WTC11 (cell line): ENCODE measurements around the gene CPD.

Source experiments
- ESRRA ChIP-seq: sonication (generic); formaldehyde crosslinking; IDR thresholded peaks from 2 replicates; pipeline ENCODE4 v1.8.1; 2022; ENCODE audit warnings: mild to moderate bottlenecking, missing genetic modification reagents, borderline replicate concordance
- JUN ChIP-seq: sonication (generic); formaldehyde crosslinking; IDR thresholded peaks from 2 replicates; pipeline ENCODE4 v1.8.0; 2023; ENCODE audit warnings: mild to moderate bottlenecking, missing genetic modification reagents
- MYBL2 ChIP-seq: sonication (generic); formaldehyde crosslinking; IDR thresholded peaks from 2 replicates; pipeline ENCODE4 v1.8.1; 2023; ENCODE audit warnings: mild to moderate bottlenecking, moderate library complexity, missing genetic modification reagents
- ZNF317 ChIP-seq: sonication (generic); formaldehyde crosslinking; IDR thresholded peaks from 2 replicates; pipeline ENCODE4 v1.8.1; 2023; ENCODE audit warnings: low read depth, mild to moderate bottlenecking, moderate library complexity, missing genetic modification reagents, borderline replicate concordance
- TF ChIP-seq, protein P1 (sequence below): sonication (generic); formaldehyde crosslinking; IDR thresholded peaks from 2 replicates; pipeline ENCODE4 v1.8.0; 2023; ENCODE audit warnings: missing genetic modification reagents
- TF ChIP-seq, protein P2 (sequence below): sonication (generic); formaldehyde crosslinking; IDR thresholded peaks from 2 replicates; pipeline ENCODE4 v1.8.0; 2022; ENCODE audit warnings: mild to moderate bottlenecking, missing genetic modification reagents
- TF ChIP-seq, protein P3 (sequence below): sonication (generic); formaldehyde crosslinking; IDR thresholded peaks from 2 replicates; pipeline ENCODE4 v1.8.0; 2022; ENCODE audit warnings: mild to moderate bottlenecking, missing genetic modification reagents
- TF ChIP-seq, protein P4 (sequence below): fragments of 200-600 bp; IDR thresholded peaks from 2 replicates; pipeline ENCODE4 v1.8.0; 2022; ENCODE audit warnings: antibody characterized with exemption
- TF ChIP-seq, protein P5 (sequence below): sonication (generic); formaldehyde crosslinking; IDR thresholded peaks from 2 replicates; pipeline ENCODE4 v1.8.0; 2022; ENCODE audit warnings: mild to moderate bottlenecking, missing genetic modification reagents
- TF ChIP-seq, protein P6 (sequence below): sonication (generic); formaldehyde crosslinking; IDR thresholded peaks from 2 replicates; pipeline ENCODE4 v1.8.1; 2023; ENCODE audit warnings: mild to moderate bottlenecking, missing genetic modification reagents, moderate library complexity
- TF ChIP-seq, protein P7 (sequence below): sonication (generic); formaldehyde crosslinking; IDR thresholded peaks from 2 replicates; pipeline ENCODE4 v1.8.1; 2022; ENCODE audit warnings: low read depth, missing genetic modification reagents, borderline replicate concordance
- TF ChIP-seq, protein P8 (sequence below): sonication (generic); formaldehyde crosslinking; IDR thresholded peaks from 2 replicates; pipeline ENCODE4 v1.8.1; 2022; ENCODE audit warnings: mild to moderate bottlenecking, moderate library complexity, missing genetic modification reagents
- TF ChIP-seq, protein P9 (sequence below): sonication (generic); formaldehyde crosslinking; IDR thresholded peaks from 2 replicates; pipeline ENCODE4 v1.8.1; 2023; ENCODE audit warnings: mild to moderate bottlenecking, missing genetic modification reagents, borderline replicate concordance
- TF ChIP-seq, protein P10 (sequence below): sonication (generic); formaldehyde crosslinking; conservative IDR thresholded peaks from 2 replicates; pipeline ENCODE4 v1.8.1; 2023; ENCODE audit warnings: mild to moderate bottlenecking, low read depth, missing genetic modification reagents, moderate library complexity

DNA sequence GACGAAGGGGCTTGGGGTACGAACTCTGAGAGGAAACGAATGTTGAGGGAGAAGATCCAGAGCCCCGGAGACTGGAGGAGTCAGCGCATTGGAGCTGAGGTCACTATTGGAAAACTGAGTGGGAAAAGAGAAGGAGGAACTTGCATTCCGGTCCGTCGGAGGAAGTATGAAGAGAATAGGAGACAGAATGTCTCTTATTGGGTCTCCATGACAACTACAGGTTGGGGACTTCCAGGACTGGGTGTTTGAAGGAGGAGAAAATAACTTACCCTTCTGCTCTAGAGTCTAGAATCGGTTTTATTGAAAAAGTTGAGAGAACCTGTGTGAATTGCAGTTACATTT is 99.0 kb downstream of the CPD start:
- TF ChIP-seq, protein P1, sequence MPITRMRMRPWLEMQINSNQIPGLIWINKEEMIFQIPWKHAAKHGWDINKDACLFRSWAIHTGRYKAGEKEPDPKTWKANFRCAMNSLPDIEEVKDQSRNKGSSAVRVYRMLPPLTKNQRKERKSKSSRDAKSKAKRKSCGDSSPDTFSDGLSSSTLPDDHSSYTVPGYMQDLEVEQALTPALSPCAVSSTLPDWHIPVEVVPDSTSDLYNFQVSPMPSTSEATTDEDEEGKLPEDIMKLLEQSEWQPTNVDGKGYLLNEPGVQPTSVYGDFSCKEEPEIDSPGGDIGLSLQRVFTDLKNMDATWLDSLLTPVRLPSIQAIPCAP (CRISPR knock-in tag): no peak
- TF ChIP-seq, protein P2, sequence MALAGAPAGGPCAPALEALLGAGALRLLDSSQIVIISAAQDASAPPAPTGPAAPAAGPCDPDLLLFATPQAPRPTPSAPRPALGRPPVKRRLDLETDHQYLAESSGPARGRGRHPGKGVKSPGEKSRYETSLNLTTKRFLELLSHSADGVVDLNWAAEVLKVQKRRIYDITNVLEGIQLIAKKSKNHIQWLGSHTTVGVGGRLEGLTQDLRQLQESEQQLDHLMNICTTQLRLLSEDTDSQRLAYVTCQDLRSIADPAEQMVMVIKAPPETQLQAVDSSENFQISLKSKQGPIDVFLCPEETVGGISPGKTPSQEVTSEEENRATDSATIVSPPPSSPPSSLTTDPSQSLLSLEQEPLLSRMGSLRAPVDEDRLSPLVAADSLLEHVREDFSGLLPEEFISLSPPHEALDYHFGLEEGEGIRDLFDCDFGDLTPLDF (CRISPR knock-in tag): no peak
- TF ChIP-seq ZNF317 (CRISPR knock-in tag) (no peak), ESRRA (CRISPR knock-in tag) (no peak), JUN (CRISPR knock-in tag) (no peak), MYBL2 (no peak)
- TF ChIP-seq, protein P3, sequence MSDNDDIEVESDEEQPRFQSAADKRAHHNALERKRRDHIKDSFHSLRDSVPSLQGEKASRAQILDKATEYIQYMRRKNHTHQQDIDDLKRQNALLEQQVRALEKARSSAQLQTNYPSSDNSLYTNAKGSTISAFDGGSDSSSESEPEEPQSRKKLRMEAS (CRISPR knock-in tag): no peak
- TF ChIP-seq, protein P4, sequence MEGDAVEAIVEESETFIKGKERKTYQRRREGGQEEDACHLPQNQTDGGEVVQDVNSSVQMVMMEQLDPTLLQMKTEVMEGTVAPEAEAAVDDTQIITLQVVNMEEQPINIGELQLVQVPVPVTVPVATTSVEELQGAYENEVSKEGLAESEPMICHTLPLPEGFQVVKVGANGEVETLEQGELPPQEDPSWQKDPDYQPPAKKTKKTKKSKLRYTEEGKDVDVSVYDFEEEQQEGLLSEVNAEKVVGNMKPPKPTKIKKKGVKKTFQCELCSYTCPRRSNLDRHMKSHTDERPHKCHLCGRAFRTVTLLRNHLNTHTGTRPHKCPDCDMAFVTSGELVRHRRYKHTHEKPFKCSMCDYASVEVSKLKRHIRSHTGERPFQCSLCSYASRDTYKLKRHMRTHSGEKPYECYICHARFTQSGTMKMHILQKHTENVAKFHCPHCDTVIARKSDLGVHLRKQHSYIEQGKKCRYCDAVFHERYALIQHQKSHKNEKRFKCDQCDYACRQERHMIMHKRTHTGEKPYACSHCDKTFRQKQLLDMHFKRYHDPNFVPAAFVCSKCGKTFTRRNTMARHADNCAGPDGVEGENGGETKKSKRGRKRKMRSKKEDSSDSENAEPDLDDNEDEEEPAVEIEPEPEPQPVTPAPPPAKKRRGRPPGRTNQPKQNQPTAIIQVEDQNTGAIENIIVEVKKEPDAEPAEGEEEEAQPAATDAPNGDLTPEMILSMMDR: no peak
- TF ChIP-seq, protein P5, sequence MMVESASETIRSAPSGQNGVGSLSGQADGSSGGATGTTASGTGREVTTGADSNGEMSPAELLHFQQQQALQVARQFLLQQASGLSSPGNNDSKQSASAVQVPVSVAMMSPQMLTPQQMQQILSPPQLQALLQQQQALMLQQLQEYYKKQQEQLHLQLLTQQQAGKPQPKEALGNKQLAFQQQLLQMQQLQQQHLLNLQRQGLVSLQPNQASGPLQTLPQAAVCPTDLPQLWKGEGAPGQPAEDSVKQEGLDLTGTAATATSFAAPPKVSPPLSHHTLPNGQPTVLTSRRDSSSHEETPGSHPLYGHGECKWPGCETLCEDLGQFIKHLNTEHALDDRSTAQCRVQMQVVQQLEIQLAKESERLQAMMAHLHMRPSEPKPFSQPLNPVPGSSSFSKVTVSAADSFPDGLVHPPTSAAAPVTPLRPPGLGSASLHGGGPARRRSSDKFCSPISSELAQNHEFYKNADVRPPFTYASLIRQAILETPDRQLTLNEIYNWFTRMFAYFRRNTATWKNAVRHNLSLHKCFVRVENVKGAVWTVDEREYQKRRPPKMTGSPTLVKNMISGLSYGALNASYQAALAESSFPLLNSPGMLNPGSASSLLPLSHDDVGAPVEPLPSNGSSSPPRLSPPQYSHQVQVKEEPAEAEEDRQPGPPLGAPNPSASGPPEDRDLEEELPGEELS (CRISPR knock-in tag): no peak
- TF ChIP-seq, protein P6, sequence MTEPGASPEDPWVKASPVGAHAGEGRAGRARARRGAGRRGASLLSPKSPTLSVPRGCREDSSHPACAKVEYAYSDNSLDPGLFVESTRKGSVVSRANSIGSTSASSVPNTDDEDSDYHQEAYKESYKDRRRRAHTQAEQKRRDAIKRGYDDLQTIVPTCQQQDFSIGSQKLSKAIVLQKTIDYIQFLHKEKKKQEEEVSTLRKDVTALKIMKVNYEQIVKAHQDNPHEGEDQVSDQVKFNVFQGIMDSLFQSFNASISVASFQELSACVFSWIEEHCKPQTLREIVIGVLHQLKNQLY (CRISPR knock-in tag): no peak
- TF ChIP-seq, protein P7, sequence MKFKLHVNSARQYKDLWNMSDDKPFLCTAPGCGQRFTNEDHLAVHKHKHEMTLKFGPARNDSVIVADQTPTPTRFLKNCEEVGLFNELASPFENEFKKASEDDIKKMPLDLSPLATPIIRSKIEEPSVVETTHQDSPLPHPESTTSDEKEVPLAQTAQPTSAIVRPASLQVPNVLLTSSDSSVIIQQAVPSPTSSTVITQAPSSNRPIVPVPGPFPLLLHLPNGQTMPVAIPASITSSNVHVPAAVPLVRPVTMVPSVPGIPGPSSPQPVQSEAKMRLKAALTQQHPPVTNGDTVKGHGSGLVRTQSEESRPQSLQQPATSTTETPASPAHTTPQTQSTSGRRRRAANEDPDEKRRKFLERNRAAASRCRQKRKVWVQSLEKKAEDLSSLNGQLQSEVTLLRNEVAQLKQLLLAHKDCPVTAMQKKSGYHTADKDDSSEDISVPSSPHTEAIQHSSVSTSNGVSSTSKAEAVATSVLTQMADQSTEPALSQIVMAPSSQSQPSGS (CRISPR knock-in tag): no peak
- TF ChIP-seq, protein P8, sequence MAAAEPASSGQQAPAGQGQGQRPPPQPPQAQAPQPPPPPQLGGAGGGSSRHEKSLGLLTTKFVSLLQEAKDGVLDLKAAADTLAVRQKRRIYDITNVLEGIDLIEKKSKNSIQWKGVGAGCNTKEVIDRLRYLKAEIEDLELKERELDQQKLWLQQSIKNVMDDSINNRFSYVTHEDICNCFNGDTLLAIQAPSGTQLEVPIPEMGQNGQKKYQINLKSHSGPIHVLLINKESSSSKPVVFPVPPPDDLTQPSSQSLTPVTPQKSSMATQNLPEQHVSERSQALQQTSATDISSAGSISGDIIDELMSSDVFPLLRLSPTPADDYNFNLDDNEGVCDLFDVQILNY (CRISPR knock-in tag): no peak
- TF ChIP-seq, protein P9, sequence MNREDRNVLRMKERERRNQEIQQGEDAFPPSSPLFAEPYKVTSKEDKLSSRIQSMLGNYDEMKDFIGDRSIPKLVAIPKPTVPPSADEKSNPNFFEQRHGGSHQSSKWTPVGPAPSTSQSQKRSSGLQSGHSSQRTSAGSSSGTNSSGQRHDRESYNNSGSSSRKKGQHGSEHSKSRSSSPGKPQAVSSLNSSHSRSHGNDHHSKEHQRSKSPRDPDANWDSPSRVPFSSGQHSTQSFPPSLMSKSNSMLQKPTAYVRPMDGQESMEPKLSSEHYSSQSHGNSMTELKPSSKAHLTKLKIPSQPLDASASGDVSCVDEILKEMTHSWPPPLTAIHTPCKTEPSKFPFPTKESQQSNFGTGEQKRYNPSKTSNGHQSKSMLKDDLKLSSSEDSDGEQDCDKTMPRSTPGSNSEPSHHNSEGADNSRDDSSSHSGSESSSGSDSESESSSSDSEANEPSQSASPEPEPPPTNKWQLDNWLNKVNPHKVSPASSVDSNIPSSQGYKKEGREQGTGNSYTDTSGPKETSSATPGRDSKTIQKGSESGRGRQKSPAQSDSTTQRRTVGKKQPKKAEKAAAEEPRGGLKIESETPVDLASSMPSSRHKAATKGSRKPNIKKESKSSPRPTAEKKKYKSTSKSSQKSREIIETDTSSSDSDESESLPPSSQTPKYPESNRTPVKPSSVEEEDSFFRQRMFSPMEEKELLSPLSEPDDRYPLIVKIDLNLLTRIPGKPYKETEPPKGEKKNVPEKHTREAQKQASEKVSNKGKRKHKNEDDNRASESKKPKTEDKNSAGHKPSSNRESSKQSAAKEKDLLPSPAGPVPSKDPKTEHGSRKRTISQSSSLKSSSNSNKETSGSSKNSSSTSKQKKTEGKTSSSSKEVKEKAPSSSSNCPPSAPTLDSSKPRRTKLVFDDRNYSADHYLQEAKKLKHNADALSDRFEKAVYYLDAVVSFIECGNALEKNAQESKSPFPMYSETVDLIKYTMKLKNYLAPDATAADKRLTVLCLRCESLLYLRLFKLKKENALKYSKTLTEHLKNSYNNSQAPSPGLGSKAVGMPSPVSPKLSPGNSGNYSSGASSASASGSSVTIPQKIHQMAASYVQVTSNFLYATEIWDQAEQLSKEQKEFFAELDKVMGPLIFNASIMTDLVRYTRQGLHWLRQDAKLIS (CRISPR knock-in tag): no peak
- TF ChIP-seq, protein P10, sequence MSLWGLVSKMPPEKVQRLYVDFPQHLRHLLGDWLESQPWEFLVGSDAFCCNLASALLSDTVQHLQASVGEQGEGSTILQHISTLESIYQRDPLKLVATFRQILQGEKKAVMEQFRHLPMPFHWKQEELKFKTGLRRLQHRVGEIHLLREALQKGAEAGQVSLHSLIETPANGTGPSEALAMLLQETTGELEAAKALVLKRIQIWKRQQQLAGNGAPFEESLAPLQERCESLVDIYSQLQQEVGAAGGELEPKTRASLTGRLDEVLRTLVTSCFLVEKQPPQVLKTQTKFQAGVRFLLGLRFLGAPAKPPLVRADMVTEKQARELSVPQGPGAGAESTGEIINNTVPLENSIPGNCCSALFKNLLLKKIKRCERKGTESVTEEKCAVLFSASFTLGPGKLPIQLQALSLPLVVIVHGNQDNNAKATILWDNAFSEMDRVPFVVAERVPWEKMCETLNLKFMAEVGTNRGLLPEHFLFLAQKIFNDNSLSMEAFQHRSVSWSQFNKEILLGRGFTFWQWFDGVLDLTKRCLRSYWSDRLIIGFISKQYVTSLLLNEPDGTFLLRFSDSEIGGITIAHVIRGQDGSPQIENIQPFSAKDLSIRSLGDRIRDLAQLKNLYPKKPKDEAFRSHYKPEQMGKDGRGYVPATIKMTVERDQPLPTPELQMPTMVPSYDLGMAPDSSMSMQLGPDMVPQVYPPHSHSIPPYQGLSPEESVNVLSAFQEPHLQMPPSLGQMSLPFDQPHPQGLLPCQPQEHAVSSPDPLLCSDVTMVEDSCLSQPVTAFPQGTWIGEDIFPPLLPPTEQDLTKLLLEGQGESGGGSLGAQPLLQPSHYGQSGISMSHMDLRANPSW (CRISPR knock-in tag): no peak
